Endodermal cell (in vitro differentiated cells): ENCODE data around the gene KIF2A. TPM values are rescaled to one million over a fixed set of nuclear protein-coding genes. Genes with fewer than 3 reads are reported as not detected.
A peak's percentile ranks its signal among the peaks of the same experiment; 100 is the strongest.

Source experiments
- DNase-seq: peaks from one replicate; pipeline ENCODE4 v3.0.0-alpha.2; 2017
- H3K27ac ChIP-seq: 2 replicates; pipeline ENCODE4 v1.5.1; 2013; ENCODE audit warnings: mild to moderate bottlenecking, low read depth, low read length, moderate library complexity
- H3K27me3 ChIP-seq: 2 replicates; pipeline ENCODE4 v1.6.1; 2013; ENCODE audit warnings: mild to moderate bottlenecking, low read length, moderate library complexity; ENCODE audit not compliant: insufficient read depth, control insufficient read depth, poor library complexity, severe bottlenecking
- H3K36me3 ChIP-seq: 2 replicates; pipeline ENCODE4 v1.7.0; 2013; ENCODE audit warnings: mild to moderate bottlenecking, low read length, moderate library complexity; ENCODE audit not compliant: control insufficient read depth, insufficient read depth
- H3K4me1 ChIP-seq: one replicate; pipeline ENCODE4 v1.7.0; 2013; ENCODE audit warnings: low read length; ENCODE audit not compliant: control insufficient read depth, insufficient read depth
- H3K4me3 ChIP-seq: 2 replicates; pipeline ENCODE4 v1.5.1; 2013; ENCODE audit warnings: mild to moderate bottlenecking, low read length, moderate library complexity
- H3K9ac ChIP-seq: 2 replicates; pipeline ENCODE4 v1.6.1; 2013; ENCODE audit warnings: mild to moderate bottlenecking, low read length, moderate library complexity; ENCODE audit not compliant: poor library complexity, severe bottlenecking; ENCODE audit errors: extremely low read depth
- H3K9me3 ChIP-seq: 2 replicates; pipeline ENCODE4 v1.6.1; 2013; ENCODE audit warnings: mild to moderate bottlenecking, low read length, moderate library complexity; ENCODE audit not compliant: control insufficient read depth
- H3K27ac Mint-ChIP-seq: 2 replicates; pipeline ENCODE4 v1.8.0; 2020; ENCODE audit warnings: mixed read lengths
- H3K27me3 Mint-ChIP-seq: 2 replicates; pipeline ENCODE4 v1.8.0; 2021; ENCODE audit warnings: mild to moderate bottlenecking, mixed read lengths; ENCODE audit not compliant: insufficient read depth
- H3K36me3 Mint-ChIP-seq: 2 replicates; pipeline ENCODE4 v1.8.0; 2020; ENCODE audit warnings: low read depth, mixed read lengths
- H3K4me1 Mint-ChIP-seq: 2 replicates; pipeline ENCODE4 v1.8.0; 2020; ENCODE audit warnings: mixed read lengths
- H3K4me3 Mint-ChIP-seq: 2 replicates; pipeline ENCODE4 v1.8.0; 2020; ENCODE audit warnings: mild to moderate bottlenecking, moderate library complexity, mixed read lengths
- H3K9me3 Mint-ChIP-seq: 2 replicates; pipeline ENCODE4 v1.8.0; 2020; ENCODE audit warnings: mild to moderate bottlenecking, mixed read lengths
- WGBS, 2 experiments: methylation state at CpG; one replicate each; pipeline versions ENCODE4 v1.1.5 to v1.1.7; 2013; ENCODE audit warnings: missing lambda C conversion rate in 2 of 2, mixed read lengths in 1 of 2; ENCODE audit not compliant: insufficient coverage in 1 of 2, insufficient read length in 1 of 2; 5-methylcytosine and 5-hydroxymethylcytosine counted together
- total RNA-seq, 2 donors: library from RNA; stranded (reverse); fragmentation: NEBNext Ultra II Directional in 1 of 2; extraction: Animal tissue kit (Norgen Biotek cat#: 25700) in 1 of 2; gene quantifications; 2 replicates in 1 of 2; 3 replicates in 1 of 2; pipeline ENCODE4 v1.2.1, GENCODE V29; 2021
- TF ChIP-seq, protein P1 (sequence below): fragments of 200-600 bp; sonication (generic); conservative IDR thresholded peaks from 2 replicates; pipeline ENCODE4 v1.5.0; 2021; ENCODE audit warnings: antibody characterized with exemption, mild to moderate bottlenecking

Gene KIF2A
- total RNA-seq, 2 donors from 2014 or later: 67.4 to 74.6 TPM

DNA sequence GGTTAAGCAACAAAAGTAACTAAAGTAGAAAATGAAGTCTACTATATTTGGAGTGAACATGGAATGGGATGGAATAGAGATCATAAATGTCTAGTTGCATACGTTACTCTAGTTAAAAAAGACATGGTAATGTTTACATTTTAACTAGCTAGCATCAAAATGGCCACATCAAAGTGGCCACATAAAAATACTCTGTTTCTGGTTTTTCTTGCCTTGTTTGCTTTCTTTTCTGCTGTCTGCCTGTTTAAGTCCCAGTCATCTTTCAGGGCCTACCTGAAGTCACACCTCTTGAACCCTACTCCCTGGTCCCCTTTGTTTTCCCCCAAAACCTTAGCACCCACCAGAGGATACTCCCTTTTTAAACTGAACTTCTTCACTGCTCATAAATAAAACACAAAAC is 6.4 kb upstream of the KIF2A start:
- TF ChIP-seq, protein P1, sequence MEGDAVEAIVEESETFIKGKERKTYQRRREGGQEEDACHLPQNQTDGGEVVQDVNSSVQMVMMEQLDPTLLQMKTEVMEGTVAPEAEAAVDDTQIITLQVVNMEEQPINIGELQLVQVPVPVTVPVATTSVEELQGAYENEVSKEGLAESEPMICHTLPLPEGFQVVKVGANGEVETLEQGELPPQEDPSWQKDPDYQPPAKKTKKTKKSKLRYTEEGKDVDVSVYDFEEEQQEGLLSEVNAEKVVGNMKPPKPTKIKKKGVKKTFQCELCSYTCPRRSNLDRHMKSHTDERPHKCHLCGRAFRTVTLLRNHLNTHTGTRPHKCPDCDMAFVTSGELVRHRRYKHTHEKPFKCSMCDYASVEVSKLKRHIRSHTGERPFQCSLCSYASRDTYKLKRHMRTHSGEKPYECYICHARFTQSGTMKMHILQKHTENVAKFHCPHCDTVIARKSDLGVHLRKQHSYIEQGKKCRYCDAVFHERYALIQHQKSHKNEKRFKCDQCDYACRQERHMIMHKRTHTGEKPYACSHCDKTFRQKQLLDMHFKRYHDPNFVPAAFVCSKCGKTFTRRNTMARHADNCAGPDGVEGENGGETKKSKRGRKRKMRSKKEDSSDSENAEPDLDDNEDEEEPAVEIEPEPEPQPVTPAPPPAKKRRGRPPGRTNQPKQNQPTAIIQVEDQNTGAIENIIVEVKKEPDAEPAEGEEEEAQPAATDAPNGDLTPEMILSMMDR: no peak
- no peak overlapping the region for H3K4me3 ChIP-seq
- Mint-ChIP-seq H3K4me3 (no peak overlapping the region), H3K9me3 (no peaks in the 10 kb centered on the region), H3K36me3 (no peaks in the 10 kb centered on the region), H3K27ac (no peak overlapping the region), H3K27me3 (peaks cover 18% of the 10 kb centered on the region), H3K4me1 (no peaks in the 10 kb centered on the region)
- no peak overlapping the region for H3K9ac ChIP-seq
- no peaks in the 10 kb centered on the region for H3K36me3 ChIP-seq
- no peak for DNase-seq
- H3K27ac ChIP-seq: no peak overlapping the region
- H3K4me1 ChIP-seq: no peaks in the 10 kb centered on the region
- no peaks in the 10 kb centered on the region for H3K9me3 ChIP-seq
- WGBS, 2 experiments: 89 to 100% methylated on average over 1 of the region's 1 CpG
- no peaks in the 10 kb centered on the region for H3K27me3 ChIP-seq

DNA sequence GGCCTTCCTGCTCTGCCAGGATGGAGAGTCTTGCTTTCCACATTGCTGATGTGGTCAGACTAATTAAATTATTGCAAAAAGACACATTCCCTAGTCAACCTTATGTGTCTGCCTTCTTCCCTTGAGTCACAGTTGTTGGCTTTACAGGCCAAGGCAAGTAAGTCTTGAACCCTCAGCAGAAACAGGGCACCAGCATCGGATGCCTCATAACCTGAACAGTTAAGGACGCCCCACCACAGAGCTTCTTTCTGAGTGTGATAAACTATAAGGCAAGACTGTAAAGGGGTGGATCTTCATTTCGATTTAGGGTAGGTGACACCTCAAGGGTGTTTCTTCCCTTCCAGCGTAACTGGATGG is 670 bp upstream of the KIF2A start:
- H3K4me3 Mint-ChIP-seq: peak overlapping the region; percentile 90
- Histone ChIP-seq H3K9ac (no peak overlapping the region), H3K4me1 (no peaks in the 10 kb centered on the region), H3K36me3 (peaks cover 7% of the 10 kb centered on the region), H3K27me3 (no peaks in the 10 kb centered on the region), H3K9me3 (no peaks in the 10 kb centered on the region), H3K27ac (no peak overlapping the region), H3K4me3 (peak overlapping the region; percentile 79)
- no peaks in the 10 kb centered on the region for H3K9me3 Mint-ChIP-seq
- DNase-seq: no peak
- H3K27me3 Mint-ChIP-seq: no peaks in the 10 kb centered on the region
- TF ChIP-seq, protein P1: no peak
- peaks cover 11% of the 10 kb centered on the region for H3K4me1 Mint-ChIP-seq
- H3K36me3 Mint-ChIP-seq: peaks cover 13% of the 10 kb centered on the region
- peak overlapping the region; percentile 72 for H3K27ac Mint-ChIP-seq
- WGBS, 2 experiments: 92 to 98% methylated on average over 4 of the region's 4 CpGs

DNA sequence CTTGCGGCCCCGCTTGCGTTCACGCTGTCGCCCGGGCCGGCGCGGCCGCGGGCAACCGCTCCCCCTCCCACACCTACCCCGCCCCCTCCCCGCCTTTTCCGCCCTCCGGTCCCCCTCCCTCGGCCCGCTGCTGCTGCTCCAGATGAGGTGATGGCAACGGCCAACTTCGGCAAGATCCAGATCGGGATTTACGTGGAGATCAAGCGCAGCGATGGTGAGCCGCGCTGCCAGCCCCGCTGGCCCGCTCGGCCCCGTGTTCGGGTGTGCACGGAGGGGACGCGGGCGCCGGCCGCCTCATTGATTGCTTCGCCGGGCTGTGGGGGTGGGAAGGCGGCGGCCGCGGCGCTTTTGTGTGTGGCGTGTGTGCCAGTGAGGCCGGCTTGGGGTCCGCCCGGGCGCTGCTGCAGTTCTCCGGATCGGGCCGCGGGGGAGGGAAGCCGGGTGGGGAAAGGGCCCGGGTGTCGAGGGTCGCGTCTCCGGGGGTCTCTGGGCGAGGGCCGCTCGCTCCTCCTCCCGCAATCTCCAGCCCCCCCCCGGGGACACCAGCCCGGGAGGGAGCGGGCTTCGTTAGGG is 403 bp downstream of the KIF2A start:
- H3K9me3 ChIP-seq: no peaks in the 10 kb centered on the region
- TF ChIP-seq, protein P1: no peak
- peak overlapping the region; percentile 72 for H3K9ac ChIP-seq
- peak overlapping the region; percentile 89 for H3K27ac ChIP-seq
- H3K36me3 ChIP-seq: peaks cover 9% of the 10 kb centered on the region
- Mint-ChIP-seq H3K27ac (peak overlapping the region; percentile 91), H3K27me3 (no peaks in the 10 kb centered on the region), H3K4me3 (peak overlapping the region; percentile 90), H3K9me3 (no peaks in the 10 kb centered on the region), H3K36me3 (peaks cover 14% of the 10 kb centered on the region), H3K4me1 (peaks cover 17% of the 10 kb centered on the region)
- peak overlapping the region; percentile 93 for H3K4me3 ChIP-seq
- no peaks in the 10 kb centered on the region for H3K27me3 ChIP-seq
- 0% methylated on average over 4 to 64 of the region's 67 CpGs for WGBS, 2 experiments
- H3K4me1 ChIP-seq: no peaks in the 10 kb centered on the region
- no peak for DNase-seq
